HepG2 (cell line): ENCODE measurements around the gene ITGB1. TPM values are rescaled to one million over a fixed set of nuclear protein-coding genes. Genes with fewer than 3 reads are reported as not detected.

Experiments
- KAT7 ChIP-seq: IDR thresholded peaks from 2 replicates; pipeline ENCODE4 v1.6.1; 2018; ENCODE audit warnings: borderline replicate concordance, missing compliant biosample characterization
- MBD4 ChIP-seq: IDR thresholded peaks from 2 replicates; pipeline ENCODE4 v1.6.1; 2012; ENCODE audit warnings: low read length, inconsistent platforms, borderline replicate concordance
- MYC ChIP-seq: sonication (generic); formaldehyde crosslinking; IDR thresholded peaks from 2 replicates; pipeline ENCODE4 v1.9.0; 2021; ENCODE audit warnings: missing genetic modification reagents, borderline replicate concordance
- PPARG ChIP-seq: conservative IDR thresholded peaks from 2 replicates; pipeline ENCODE4 v1.6.1; 2016; ENCODE audit warnings: missing biosample characterization, missing genetic modification reagents
- SALL2 ChIP-seq: sonication (generic); formaldehyde crosslinking; IDR thresholded peaks from 2 replicates; pipeline ENCODE4 v1.8.1; 2023; ENCODE audit warnings: mild to moderate bottlenecking, missing genetic modification reagents, inconsistent platforms
- SIX4 ChIP-seq: sonication (generic); formaldehyde crosslinking; IDR thresholded peaks from 2 replicates; pipeline ENCODE4 v1.4.0; 2020; ENCODE audit warnings: missing genetic modification reagents
- ZNF17 ChIP-seq: sonication (generic); formaldehyde crosslinking; IDR thresholded peaks from 2 replicates; pipeline ENCODE4 v1.5.0; 2020; ENCODE audit warnings: mild to moderate bottlenecking, missing genetic modification reagents
- ZNF337 ChIP-seq: sonication (generic); formaldehyde crosslinking; IDR thresholded peaks from 2 replicates; pipeline ENCODE4 v1.5.1; 2020; ENCODE audit warnings: missing genetic modification reagents, low read depth, mild to moderate bottlenecking, borderline replicate concordance
- ZNF616 ChIP-seq: sonication (generic); formaldehyde crosslinking; IDR thresholded peaks from 2 replicates; pipeline ENCODE4 v1.5.0; 2020; ENCODE audit warnings: low read depth, mild to moderate bottlenecking, missing genetic modification reagents
- polyA plus RNA-seq, 8 experiments: library from polyadenylated mRNA; depleted of rRNA in 3 of 8; stranded (reverse) in 7 of 8; unstranded in 1 of 8; fragments of >200 nt; fragmentation: Illumina TruSeq in 4 of 8; extraction: Trizol in 4 of 8; gene quantifications; 2 replicates each; pipeline versions ENCODE4 v1.2.1 to v1.2.3, GENCODE V29; 2011 to 2016; ENCODE audit warnings: low read depth in 4 of 8, missing spikeins in 1 of 8, mixed read lengths in 1 of 8; ENCODE audit not compliant: insufficient read depth in 1 of 8
- total RNA-seq, 5 experiments: library from RNA; depleted of rRNA; stranded (reverse); fragments of >200 nt; fragmentation: Illumina TruSeq; extraction: Trizol; gene quantifications; 2 replicates each; pipeline ENCODE4 v1.2.3, GENCODE V29; 2016; ENCODE audit warnings: low read depth in 1 of 5
- TF ChIP-seq, protein P1 (sequence below): sonication (generic); formaldehyde crosslinking; IDR thresholded peaks from 2 replicates; pipeline ENCODE4 v1.8.0; 2022; ENCODE audit warnings: missing genetic modification reagents, mild to moderate bottlenecking, inconsistent platforms, borderline replicate concordance
- TF ChIP-seq, protein P2 (sequence below): sonication (generic); formaldehyde crosslinking; IDR thresholded peaks from 2 replicates; pipeline ENCODE4 v1.5.1; 2020; ENCODE audit warnings: mild to moderate bottlenecking, missing genetic modification reagents, moderate library complexity
- TF ChIP-seq, protein P3 (sequence below): sonication (generic); formaldehyde crosslinking; IDR thresholded peaks from 2 replicates; pipeline ENCODE4 v1.4.0; 2020; ENCODE audit warnings: missing genetic modification reagents
- TF ChIP-seq, protein P4 (sequence below): sonication (generic); formaldehyde crosslinking; IDR thresholded peaks from 2 replicates; pipeline ENCODE4 v1.4.0; 2020; ENCODE audit warnings: mild to moderate bottlenecking, missing genetic modification reagents

The ITGB1 gene
- total and polyA plus RNA-seq, 2 of the 13 experiments (the other 11 are each of a cell fraction or from before 2014, with no cell fraction given): 190 to 204 TPM

DNA sequence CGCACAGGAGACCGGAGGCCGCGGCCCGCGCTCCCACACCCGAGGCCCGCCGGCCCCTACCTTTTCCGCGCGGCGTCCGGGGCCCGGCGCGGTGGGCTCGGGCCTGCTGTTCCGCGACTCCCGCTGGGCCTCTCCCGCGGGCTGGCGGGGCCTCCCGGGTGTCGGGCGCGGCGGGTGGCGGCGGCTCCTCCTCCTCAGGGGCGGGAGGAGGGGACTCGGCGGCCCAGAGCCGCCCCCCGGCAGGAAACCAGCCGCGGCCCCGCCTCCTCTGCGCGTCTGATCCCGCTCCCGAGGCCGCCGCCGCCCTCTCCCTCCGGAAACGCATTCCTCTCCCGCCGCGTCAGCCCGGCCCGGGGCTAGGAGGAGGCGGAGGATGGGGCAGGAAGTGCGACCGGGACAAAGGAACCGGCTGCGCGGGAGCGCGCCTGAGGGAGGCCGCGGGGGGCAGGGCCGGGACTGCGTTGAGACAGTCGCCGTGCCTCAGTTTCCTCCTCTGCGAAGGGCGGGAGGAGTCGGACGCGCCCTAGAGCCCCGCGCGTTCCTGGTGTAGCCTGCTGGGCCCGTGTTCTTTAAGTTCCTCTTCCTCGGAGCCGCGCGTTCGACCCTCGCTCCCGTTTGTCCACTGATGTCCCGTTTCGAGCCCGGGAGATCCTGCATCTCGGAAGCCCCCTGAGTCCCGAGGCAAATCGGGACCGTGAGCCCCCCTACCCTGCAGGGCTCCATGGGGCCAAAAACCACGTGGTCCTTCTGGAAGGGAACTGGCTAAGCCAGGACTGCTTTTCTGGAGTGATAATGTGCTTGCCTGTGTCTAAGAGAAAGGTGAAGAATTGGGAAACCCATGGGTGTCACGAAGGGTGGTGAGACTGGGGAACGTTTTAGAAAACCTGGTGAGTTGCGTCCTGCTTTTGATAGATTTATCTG lies at the start of gene ITGB1 (continued):
- peak; percentile 86 for TF ChIP-seq SALL2 (CRISPR knock-in tag)
- TF ChIP-seq, protein P1, sequence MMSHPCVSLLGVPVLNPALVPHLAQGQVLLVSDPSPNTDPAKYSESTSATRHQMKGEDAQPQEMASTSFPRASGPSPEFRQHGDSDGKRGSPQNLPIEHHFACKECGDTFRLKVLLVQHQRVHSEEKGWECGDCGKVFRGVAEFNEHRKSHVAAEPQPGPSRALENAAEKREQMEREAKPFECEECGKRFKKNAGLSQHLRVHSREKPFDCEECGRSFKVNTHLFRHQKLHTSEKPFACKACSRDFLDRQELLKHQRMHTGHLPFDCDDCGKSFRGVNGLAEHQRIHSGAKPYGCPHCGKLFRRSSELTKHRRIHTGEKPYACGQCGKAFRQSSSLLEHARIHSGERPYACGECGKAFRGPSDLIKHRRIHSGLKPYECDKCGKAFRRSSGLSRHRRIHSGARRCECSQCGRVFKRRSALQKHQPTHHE (CRISPR knock-in tag): peak; percentile 86; the same call in 1 of the 2 replicates
- TF ChIP-seq, protein P2, sequence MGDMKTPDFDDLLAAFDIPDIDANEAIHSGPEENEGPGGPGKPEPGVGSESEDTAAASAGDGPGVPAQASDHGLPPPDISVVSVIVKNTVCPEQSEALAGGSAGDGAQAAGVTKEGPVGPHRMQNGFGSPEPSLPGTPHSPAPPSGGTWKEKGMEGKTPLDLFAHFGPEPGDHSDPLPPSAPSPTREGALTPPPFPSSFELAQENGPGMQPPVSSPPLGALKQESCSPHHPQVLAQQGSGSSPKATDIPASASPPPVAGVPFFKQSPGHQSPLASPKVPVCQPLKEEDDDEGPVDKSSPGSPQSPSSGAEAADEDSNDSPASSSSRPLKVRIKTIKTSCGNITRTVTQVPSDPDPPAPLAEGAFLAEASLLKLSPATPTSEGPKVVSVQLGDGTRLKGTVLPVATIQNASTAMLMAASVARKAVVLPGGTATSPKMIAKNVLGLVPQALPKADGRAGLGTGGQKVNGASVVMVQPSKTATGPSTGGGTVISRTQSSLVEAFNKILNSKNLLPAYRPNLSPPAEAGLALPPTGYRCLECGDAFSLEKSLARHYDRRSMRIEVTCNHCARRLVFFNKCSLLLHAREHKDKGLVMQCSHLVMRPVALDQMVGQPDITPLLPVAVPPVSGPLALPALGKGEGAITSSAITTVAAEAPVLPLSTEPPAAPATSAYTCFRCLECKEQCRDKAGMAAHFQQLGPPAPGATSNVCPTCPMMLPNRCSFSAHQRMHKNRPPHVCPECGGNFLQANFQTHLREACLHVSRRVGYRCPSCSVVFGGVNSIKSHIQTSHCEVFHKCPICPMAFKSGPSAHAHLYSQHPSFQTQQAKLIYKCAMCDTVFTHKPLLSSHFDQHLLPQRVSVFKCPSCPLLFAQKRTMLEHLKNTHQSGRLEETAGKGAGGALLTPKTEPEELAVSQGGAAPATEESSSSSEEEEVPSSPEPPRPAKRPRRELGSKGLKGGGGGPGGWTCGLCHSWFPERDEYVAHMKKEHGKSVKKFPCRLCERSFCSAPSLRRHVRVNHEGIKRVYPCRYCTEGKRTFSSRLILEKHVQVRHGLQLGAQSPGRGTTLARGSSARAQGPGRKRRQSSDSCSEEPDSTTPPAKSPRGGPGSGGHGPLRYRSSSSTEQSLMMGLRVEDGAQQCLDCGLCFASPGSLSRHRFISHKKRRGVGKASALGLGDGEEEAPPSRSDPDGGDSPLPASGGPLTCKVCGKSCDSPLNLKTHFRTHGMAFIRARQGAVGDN (CRISPR knock-in tag): peak; percentile 91
- TF ChIP-seq, protein P3, sequence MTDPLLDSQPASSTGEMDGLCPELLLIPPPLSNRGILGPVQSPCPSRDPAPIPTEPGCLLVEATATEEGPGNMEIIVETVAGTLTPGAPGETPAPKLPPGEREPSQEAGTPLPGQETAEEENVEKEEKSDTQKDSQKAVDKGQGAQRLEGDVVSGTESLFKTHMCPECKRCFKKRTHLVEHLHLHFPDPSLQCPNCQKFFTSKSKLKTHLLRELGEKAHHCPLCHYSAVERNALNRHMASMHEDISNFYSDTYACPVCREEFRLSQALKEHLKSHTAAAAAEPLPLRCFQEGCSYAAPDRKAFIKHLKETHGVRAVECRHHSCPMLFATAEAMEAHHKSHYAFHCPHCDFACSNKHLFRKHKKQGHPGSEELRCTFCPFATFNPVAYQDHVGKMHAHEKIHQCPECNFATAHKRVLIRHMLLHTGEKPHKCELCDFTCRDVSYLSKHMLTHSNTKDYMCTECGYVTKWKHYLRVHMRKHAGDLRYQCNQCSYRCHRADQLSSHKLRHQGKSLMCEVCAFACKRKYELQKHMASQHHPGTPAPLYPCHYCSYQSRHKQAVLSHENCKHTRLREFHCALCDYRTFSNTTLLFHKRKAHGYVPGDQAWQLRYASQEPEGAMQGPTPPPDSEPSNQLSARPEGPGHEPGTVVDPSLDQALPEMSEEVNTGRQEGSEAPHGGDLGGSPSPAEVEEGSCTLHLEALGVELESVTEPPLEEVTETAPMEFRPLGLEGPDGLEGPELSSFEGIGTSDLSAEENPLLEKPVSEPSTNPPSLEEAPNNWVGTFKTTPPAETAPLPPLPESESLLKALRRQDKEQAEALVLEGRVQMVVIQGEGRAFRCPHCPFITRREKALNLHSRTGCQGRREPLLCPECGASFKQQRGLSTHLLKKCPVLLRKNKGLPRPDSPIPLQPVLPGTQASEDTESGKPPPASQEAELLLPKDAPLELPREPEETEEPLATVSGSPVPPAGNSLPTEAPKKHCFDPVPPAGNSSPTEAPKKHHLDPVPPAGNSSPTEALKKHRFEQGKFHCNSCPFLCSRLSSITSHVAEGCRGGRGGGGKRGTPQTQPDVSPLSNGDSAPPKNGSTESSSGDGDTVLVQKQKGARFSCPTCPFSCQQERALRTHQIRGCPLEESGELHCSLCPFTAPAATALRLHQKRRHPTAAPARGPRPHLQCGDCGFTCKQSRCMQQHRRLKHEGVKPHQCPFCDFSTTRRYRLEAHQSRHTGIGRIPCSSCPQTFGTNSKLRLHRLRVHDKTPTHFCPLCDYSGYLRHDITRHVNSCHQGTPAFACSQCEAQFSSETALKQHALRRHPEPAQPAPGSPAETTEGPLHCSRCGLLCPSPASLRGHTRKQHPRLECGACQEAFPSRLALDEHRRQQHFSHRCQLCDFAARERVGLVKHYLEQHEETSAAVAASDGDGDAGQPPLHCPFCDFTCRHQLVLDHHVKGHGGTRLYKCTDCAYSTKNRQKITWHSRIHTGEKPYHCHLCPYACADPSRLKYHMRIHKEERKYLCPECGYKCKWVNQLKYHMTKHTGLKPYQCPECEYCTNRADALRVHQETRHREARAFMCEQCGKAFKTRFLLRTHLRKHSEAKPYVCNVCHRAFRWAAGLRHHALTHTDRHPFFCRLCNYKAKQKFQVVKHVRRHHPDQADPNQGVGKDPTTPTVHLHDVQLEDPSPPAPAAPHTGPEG: peak; percentile 60; the same call in 1 of the 2 replicates
- TF ChIP-seq ZNF616 (CRISPR knock-in tag): 0 out of 2 replicates have a peak, but pooled peaks have one; percentile 21
- TF ChIP-seq, protein P4, sequence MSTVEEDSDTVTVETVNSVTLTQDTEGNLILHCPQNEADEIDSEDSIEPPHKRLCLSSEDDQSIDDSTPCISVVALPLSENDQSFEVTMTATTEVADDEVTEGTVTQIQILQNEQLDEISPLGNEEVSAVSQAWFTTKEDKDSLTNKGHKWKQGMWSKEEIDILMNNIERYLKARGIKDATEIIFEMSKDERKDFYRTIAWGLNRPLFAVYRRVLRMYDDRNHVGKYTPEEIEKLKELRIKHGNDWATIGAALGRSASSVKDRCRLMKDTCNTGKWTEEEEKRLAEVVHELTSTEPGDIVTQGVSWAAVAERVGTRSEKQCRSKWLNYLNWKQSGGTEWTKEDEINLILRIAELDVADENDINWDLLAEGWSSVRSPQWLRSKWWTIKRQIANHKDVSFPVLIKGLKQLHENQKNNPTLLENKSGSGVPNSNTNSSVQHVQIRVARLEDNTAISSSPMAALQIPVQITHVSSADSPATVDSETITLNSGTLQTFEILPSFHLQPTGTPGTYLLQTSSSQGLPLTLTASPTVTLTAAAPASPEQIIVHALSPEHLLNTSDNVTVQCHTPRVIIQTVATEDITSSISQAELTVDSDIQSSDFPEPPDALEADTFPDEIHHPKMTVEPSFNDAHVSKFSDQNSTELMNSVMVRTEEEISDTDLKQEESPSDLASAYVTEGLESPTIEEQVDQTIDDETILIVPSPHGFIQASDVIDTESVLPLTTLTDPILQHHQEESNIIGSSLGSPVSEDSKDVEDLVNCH: no peak
- TF ChIP-seq MBD4: no peak
- TF ChIP-seq KAT7: peak; percentile 86; the same call in 1 of the 2 replicates
- TF ChIP-seq SIX4 (CRISPR knock-in tag): no peak; the same call in 1 of the 2 replicates
- TF ChIP-seq ZNF337: no peak
- peak; percentile 87 for TF ChIP-seq MYC (CRISPR knock-in tag)
- peak; percentile 52; the same call in 1 of the 2 replicates for TF ChIP-seq PPARG (CRISPR knock-in tag)
- TF ChIP-seq ZNF17 (CRISPR knock-in tag): no peak
